G401 (cell line): ENCODE results near the gene LHFPL3. TPM values are rescaled to one million over a fixed set of nuclear protein-coding genes. Genes with fewer than 3 reads are reported as not detected.

ENCODE experiments used
- DNase-seq: peaks from one replicate; pipeline ENCODE4 v3.0.0-alpha.2; 2015; ENCODE audit warnings: low spot score
- in situ Hi-C: cut with HindIII; loops from 2 replicates; pipeline ENCODE4 v1.10.0; 2016; ENCODE audit warnings: low sequenced_read_pairs, mixed read lengths
- total RNA-seq: library from RNA; depleted of rRNA; stranded (reverse); fragments of >200 nt; shearing (Covaris generic); gene quantifications from 2 replicates; pipeline ENCODE4 v1.2.3, GENCODE V29; 2014

Gene LHFPL3
- total RNA-seq, 1 experiment from 2014 or later: not detected

- DNase-seq: no peak
- in situ Hi-C loops: no loop called here
Observed at GRCh38 chr7:104814126-104814525, 485.7 kb downstream of the LHFPL3 start.

- peak; percentile 9 for DNase-seq
- in situ Hi-C loops: no loop called here
Observed at GRCh38 chr7:104814671-104815400, 486.4 kb downstream of the LHFPL3 start.

DNA sequence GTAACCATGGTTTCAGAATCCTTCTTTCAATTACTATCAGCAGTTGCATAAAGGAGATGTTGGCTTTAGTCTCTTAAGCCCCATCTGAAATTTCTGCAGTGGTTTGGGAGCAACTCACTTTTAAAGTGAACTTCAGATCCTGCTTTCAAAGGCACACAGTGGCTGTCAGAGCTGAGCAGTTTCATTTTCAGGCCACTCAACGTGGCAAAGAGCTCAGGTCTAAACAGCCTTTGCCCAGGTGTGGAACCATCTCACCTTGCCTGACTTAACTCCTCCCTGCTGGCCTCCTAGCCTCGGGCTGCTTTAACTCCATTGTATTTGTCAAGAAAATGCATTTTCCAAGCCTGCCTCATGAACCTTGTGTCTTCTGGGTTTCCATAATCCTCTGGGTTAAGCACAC is 488.1 kb downstream of the LHFPL3 start:
- DNase-seq: no peak

DNA sequence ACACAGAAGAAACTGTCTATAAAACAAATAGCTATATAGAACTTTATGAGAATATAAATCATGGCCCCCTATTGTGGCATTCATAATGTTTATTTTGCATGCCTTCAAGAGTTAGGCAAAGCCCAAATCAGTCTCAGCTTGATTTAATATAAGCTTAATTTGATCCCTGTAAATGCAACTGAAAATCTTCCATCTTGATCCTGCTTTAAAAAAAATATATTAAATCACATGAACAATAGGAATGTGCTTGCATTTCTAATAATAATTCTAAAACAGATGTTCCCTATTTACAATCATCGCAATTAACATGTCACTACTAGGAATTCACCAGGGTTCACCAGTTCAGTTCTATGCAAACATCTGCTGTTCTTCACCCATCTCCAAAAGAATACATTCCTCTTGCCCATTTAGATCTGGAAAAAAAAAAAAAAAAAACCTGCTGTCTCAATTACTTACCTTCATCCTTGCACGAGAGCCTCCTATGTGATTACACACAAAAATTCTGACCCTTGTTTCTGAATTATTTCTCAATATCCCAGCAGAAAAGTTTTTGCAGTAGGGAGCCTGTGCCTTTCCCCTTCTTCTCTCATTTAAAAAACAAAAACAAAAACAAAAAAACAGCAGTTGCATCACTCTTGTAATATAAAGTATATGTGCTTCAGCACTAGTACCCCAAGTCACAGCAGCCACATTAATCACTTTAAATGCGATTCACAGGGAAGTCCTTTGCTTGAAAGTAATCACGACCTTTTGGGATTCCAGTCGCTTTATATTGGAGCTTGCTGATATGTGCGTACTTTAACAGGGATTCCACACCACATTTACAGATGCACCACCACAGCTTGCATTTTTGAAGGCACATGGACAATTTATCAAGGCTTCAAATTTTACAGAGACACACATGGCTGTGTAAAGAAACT is 490.8 kb downstream of the LHFPL3 start:
- no peak for DNase-seq

More for the DNA sequence above, 488.1 kb downstream of the LHFPL3 start:
- in situ Hi-C loops: no loop called here

DNA sequence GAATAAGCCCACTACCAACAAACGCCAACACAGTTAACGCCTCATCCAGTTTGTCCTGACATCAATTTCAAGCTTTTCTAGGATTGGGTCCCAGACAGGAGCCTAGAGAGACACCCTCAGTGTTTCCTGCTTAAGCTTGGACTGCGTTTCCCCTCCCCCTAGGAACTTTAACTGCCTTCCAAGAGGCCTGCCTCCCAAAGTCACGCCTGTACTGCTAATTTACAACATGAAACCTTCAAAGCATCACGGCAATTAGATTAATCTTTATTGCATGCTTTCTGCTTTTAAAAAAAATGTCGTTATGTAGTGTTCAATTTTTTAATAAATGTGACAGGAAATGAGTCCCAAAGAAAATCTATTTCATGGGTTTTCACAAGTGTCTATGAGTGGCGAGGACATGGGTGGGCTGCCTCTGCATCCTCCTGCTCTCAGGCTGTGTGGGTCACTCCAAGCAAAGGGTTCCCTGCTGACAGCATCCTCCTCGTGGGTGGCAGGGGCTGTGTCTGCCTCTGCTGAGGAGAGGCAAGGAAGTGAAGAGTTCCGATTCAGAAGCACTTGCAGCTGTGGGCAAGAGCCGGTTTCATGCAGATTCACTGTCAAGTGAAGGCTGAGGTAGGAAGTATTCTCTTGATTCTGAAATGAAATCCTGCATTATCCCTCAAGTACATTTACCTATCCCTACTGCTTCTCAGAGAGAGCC is 492.6 kb downstream of the LHFPL3 start:
- no peak for DNase-seq
- in situ Hi-C loops: no loop called here

More for the DNA sequence above, 490.8 kb downstream of the LHFPL3 start:
- in situ Hi-C loops: no loop called here

DNA sequence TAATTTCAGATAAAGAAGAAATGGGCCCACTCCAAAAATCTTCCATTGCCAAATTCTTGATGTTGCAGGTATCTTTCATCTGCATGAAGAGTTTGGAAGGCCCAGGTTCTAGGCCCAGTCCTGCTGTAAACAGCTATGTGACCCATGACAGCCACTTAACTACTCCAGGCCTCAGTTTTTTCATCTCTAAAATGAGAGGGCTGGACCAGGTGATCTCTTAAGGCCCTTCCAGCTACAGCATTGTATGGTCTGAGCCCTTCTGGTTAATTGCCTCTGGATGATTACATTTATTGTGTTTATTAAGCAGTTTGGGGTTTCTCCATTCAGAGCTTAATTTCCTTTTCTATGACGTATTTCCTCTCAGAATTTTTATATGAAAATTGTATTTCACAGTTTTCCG is 494.8 kb downstream of the LHFPL3 start:
- DNase-seq: no peak
- in situ Hi-C loops: no loop called here

DNA sequence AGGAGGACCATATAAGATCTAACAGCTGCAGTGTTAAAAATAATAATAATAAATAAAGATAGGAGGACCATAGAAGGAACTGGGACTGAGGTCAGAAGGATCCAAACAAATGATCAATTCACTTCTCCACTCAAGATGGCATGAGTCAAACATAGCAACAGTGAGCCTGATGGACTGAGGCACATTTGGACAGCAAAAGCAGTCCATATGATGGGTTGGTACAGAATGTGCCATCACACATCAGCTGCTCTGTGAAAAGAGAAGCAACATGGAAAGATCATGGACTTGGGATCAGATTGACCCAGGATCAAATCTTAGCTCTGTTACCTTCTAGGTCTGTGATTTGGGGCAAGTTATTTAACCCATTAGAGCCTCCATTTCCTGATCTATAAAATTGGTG is 496.7 kb downstream of the LHFPL3 start:
- in situ Hi-C loops: no loop called here
- no peak for DNase-seq

- in situ Hi-C loops: no loop called here
- no peak for DNase-seq
Observed at GRCh38 chr7:104826135-104826534, 497.7 kb downstream of the LHFPL3 start.

- DNase-seq: no peak
- in situ Hi-C loops: no loop called here
Observed at GRCh38 chr7:104836976-104837375, 508.6 kb downstream of the LHFPL3 start.

GRCh38 chr7:104838537-104839299 is 510.3 kb downstream of the LHFPL3 start:
- DNase-seq: no peak
- in situ Hi-C loops: no loop called here

DNA sequence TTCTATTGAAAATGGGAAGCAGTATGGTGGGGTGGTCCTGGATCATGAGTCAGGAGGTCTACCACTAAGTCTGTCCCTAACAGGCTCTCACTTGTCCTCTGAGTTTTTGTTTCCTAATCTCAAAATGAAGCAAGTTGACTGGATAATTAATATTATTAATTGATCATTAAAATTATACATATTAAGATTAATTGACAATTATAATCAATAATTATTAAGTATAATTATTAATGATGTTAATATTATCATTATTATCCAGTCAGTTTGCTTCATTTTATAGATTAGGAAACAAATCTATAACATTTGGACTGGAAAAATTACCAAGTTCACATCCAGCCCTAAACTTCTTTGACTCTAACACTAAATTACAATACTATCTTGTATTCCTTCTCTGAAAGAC is 511.4 kb downstream of the LHFPL3 start:
- DNase-seq: no peak
- in situ Hi-C loops: no loop called here

DNA sequence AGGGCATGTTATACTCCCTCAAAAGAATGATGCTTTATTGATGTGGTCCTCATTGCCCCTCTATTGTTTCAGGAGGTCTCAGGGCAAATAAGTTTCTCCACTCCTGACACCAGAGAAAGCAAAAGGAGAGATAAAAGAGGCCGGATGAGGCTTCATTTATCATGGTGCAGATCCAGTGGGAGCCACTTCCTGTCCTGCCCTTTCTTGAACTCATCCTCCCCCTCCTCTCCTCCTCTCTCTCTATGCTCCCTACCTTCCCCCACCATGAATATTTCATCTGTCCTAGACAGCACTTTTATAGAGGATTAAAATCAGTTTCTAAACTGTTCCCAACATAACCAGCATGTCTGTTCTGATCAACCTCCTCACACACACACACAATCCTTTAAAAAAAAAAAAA is 513.4 kb downstream of the LHFPL3 start:
- in situ Hi-C loops: no loop called here

GRCh38 chr7:104843198-104843597 is 514.8 kb downstream of the LHFPL3 start:
- DNase-seq: no peak
- in situ Hi-C loops: no loop called here

More for the DNA sequence above, 513.4 kb downstream of the LHFPL3 start:
- no peak for DNase-seq

DNA sequence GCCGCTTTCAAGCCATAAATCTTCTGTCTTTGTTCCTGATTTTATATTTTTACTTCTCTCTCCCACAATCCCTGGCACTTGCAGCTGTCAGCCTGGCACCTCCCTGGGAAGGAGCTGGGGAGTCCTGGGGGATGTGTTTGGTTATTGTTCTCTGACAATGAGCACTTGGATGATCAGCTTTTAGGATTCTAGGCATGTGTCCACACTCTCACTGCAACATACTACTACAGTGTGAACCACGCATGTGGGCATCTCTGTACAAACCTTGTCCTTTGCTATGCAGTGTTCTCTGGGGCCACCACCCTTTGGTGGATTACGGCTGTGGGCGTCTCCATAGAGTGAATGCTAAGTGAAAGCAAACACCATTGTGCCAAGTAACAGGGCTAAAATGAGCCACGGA is 517.2 kb downstream of the LHFPL3 start:
- DNase-seq: no peak
- in situ Hi-C loops: no loop called here

DNA sequence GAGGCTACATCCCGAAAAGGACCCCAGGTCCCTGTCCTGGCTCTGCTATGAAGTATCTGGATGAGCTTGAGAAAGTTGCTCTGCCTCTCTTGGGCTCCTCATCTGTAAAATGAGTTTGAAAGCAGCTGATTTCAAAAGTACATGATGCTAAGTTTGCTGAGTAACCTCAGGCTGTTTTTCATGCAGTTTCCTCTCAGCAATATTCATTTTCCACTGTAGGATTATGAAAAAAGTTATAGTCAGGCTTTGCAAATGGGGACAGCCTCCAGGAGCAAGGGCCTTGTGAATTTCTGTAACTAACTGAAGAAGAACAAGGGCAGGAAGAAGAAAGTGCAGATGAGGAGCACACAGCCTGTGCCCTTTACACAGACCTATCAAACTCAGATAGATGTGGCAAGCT is 518.3 kb downstream of the LHFPL3 start:
- in situ Hi-C loops: no loop called here
- no peak for DNase-seq

DNA sequence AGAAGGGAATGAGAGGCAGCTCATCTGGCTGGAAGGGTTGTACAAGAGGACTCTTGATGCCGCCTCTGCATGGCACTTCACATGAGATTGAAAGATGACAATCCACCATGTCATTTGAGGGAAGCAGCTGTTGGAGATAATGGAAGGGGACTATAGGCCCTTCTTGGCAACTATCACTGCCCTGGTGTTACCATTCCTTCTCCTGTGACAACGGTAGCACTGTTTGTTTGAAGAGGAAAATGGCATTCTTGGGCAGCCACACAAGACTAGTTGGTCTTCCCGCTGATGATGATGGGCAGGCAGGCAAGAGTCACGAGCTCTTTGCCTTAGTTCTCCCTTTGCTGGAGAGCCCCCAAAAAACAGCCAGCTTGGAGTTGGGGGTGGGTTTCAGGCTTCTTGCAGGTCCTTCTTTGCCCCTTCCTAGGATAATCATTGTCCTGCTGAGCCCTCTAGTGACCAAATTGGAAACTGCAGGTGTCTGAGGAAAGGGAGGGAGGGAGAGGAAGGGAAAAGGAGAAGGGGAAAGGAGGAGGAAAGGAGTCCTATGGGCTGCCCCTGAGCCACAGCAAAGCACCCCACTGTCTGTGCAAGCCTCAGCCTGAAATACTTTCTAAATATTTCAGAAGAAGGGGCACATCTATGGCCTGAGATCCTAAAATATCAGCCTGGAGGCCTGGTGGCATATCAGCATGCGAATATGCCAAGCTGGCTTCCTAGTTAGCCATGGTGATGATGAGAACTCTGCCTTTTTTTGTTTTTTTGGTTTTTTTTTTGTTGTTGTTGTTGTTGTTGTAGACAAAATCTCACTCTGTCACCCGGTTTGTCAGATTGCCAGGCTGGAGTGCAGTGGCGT is 520.0 kb downstream of the LHFPL3 start:
- in situ Hi-C loops: no loop called here
- DNase-seq: peak; percentile 63

DNA sequence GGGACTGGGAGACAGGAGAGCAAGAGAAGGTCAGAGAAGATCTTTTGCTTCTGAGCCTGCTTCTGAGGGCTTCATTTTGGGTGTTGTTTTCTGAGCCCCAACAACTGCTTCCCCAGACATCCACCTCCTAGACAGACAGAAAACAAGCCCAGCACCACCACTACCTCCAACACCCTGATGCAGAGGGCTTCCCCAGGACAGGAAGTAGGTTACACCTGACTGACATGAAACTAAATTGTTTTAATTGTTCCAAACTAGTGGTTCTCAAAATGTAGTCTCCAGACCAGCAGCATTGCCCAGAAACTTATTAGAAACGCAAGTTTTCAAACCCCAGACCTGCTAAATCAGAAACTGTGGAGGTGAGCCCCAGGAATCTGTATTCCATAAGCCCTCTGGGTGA is 522.0 kb downstream of the LHFPL3 start:
- in situ Hi-C loops: no loop called here
- no peak for DNase-seq

- in situ Hi-C loops: no loop called here
- no peak for DNase-seq
Observed at GRCh38 chr7:104851268-104851667, 522.9 kb downstream of the LHFPL3 start.
